ENCODE results near the gene UEVLD. TPM values are rescaled to one million over a fixed set of nuclear protein-coding genes. Genes with fewer than 3 reads are reported as not detected.

UEVLD gene
- total RNA-seq, 2 donors from 2014 or later, result 28.1 to 37.1 TPM

GRCh38 chr11:18624161-18624560 lies 35.6 kb upstream of the UEVLD start:
- no peaks in the 10 kb centered on the region for H3K4me1 ChIP-seq (replicated peaks)
- H3K36me3 ChIP-seq, result no peaks in the 10 kb centered on the region
- no peak overlapping the region for H3K27ac ChIP-seq
- H3K9me3 ChIP-seq, result no peaks in the 10 kb centered on the region
- no peaks in the 10 kb centered on the region for H3K27me3 ChIP-seq (replicated peaks; ENCODE audit: insufficient read depth)
- intact Hi-C loops (cut with DNase I), result no loop called here
- WGBS, result 93% methylated on average over 1 of the region's 1 CpG
- no peak for DNase-seq (ENCODE audit: low spot score)
- TF ChIP-seq, protein P1, sequence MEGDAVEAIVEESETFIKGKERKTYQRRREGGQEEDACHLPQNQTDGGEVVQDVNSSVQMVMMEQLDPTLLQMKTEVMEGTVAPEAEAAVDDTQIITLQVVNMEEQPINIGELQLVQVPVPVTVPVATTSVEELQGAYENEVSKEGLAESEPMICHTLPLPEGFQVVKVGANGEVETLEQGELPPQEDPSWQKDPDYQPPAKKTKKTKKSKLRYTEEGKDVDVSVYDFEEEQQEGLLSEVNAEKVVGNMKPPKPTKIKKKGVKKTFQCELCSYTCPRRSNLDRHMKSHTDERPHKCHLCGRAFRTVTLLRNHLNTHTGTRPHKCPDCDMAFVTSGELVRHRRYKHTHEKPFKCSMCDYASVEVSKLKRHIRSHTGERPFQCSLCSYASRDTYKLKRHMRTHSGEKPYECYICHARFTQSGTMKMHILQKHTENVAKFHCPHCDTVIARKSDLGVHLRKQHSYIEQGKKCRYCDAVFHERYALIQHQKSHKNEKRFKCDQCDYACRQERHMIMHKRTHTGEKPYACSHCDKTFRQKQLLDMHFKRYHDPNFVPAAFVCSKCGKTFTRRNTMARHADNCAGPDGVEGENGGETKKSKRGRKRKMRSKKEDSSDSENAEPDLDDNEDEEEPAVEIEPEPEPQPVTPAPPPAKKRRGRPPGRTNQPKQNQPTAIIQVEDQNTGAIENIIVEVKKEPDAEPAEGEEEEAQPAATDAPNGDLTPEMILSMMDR (IDR thresholded peaks at IDR 0.05), result no peak
- TF ChIP-seq POLR2AphosphoS5 (IDR thresholded peaks at IDR 0.05) (no peak), POLR2A (IDR thresholded peaks at IDR 0.05) (no peak)
- H3K4me3 ChIP-seq, result no peak overlapping the region

DNA sequence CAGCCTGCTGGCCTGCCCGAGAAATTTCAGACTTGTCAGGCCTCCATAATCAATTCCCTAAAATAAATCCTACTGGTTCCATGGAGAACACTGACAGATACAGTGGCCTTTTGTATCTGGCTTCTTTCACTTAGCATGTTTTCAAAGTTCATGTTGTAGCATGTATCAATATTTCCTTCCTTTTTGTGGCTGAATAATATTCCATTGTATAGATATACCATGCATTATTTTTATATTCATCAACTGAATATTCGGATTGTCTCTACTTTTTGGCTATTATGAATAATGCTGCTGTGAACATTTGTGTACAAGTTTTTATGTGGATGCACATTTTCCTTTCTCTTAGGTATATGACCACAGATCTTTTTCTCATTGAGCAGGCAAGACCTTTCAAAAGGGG lies 35.2 kb upstream of the UEVLD start:
- 94% methylated on average over 2 of the region's 2 CpGs for WGBS
- no peak overlapping the region for H3K27ac ChIP-seq
- intact Hi-C loops (cut with DNase I), result no loop called here
- H3K4me3 ChIP-seq, result no peak overlapping the region
- TF ChIP-seq, protein P1 (IDR thresholded peaks at IDR 0.05), result no peak
- no peak for TF ChIP-seq POLR2AphosphoS5 (IDR thresholded peaks at IDR 0.05)
- TF ChIP-seq POLR2A (IDR thresholded peaks at IDR 0.05), result no peak
- no peaks in the 10 kb centered on the region for H3K36me3 ChIP-seq
- no peaks in the 10 kb centered on the region for H3K9me3 ChIP-seq
- no peak for DNase-seq (ENCODE audit: low spot score)
- no peaks in the 10 kb centered on the region for H3K4me1 ChIP-seq (replicated peaks)
- no peaks in the 10 kb centered on the region for H3K27me3 ChIP-seq (replicated peaks; ENCODE audit: insufficient read depth)

DNA sequence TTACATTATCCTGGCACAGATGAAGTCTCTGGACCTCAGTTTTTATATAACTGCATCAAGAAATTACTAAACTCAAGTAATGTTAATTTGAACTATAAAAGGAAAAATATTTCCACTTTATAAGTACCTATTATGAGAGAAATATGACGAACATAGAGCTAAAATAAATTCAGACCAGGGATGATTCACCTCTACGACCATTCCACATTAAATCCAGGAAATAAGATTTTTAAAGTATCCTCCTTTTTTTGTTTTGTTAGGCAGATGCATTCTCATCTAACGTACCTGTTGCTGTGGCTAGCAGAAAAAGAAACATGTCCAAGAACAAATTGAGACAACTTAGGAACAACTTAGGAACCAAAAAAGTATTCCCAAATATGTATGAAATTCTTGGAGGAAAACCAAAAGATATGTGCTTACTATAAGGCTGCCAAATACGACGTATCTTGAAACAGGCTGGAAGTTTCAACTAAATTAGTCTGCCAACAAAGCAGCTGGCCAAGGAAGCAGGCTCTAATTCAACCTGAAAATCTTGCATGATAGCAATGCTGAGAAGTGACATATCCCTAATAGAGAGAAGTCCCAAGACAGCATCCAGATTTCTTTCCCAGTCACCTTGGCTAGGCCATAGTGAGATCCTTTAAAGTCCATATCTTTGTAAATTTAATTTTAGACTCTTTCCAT lies 29.9 kb upstream of the UEVLD start:
- intact Hi-C loops (cut with DNase I), result no loop called here
- no peak overlapping the region for H3K4me3 ChIP-seq
- no peak for DNase-seq (ENCODE audit: low spot score)
- WGBS, result 16% methylated on average over 5 of the region's 5 CpGs
- H3K27ac ChIP-seq, result no peak overlapping the region
- H3K9me3 ChIP-seq, result no peaks in the 10 kb centered on the region
- no peak for TF ChIP-seq POLR2A (IDR thresholded peaks at IDR 0.05)
- TF ChIP-seq POLR2AphosphoS5 (IDR thresholded peaks at IDR 0.05), result no peak
- TF ChIP-seq, protein P1 (IDR thresholded peaks at IDR 0.05), result no peak
- peaks cover 0 to 5% of the 10 kb centered on the region in 2 donors for H3K36me3 ChIP-seq
- H3K4me1 ChIP-seq (replicated peaks), result no peaks in the 10 kb centered on the region
- no peaks in the 10 kb centered on the region for H3K27me3 ChIP-seq (replicated peaks; ENCODE audit: insufficient read depth)

GRCh38 chr11:18617688-18618341 lies 29.3 kb upstream of the UEVLD start:
- Histone ChIP-seq H3K36me3 (peaks cover 0 to 5% of the 10 kb centered on the region in 2 donors), H3K4me1 (replicated peaks) (no peaks in the 10 kb centered on the region), H3K27ac (no peak overlapping the region), H3K27me3 (replicated peaks; ENCODE audit: insufficient read depth) (no peaks in the 10 kb centered on the region), H3K4me3 (no peak overlapping the region), H3K9me3 (no peaks in the 10 kb centered on the region)
- no peak for DNase-seq (ENCODE audit: low spot score)
- 82% methylated on average over 10 of the region's 10 CpGs for WGBS
- intact Hi-C loops (cut with DNase I), result no loop called here
- TF ChIP-seq, protein P1 (IDR thresholded peaks at IDR 0.05), result no peak
- TF ChIP-seq POLR2AphosphoS5 (IDR thresholded peaks at IDR 0.05) (no peak), POLR2A (IDR thresholded peaks at IDR 0.05) (no peak)
